AG10803 (cell line): Measurements from ENCODE around the gene PEX14.

ENCODE experiments used
- DNase-seq: peaks from one replicate; pipeline ENCODE4 v3.0.0; 2010; ENCODE audit warnings: low read depth
- H3K4me3 ChIP-seq: 2 replicates; pipeline ENCODE4 v1.5.1; 2011; ENCODE audit warnings: mild to moderate bottlenecking, low read length, control low read depth
- CTCF ChIP-seq: conservative IDR thresholded peaks from 2 replicates; pipeline ENCODE4 v1.5.1; 2011; ENCODE audit warnings: mild to moderate bottlenecking, low read length, control low read depth, inconsistent platforms

Gene PEX14

GRCh38 chr1:10623686-10624145, 149.0 kb downstream of the PEX14 start:
- H3K4me3 ChIP-seq, result no peak overlapping the region
- DNase-seq, result no peak
- no peak for TF ChIP-seq CTCF

- H3K4me3 ChIP-seq, result no peak overlapping the region
- TF ChIP-seq CTCF, result no peak
- no peak for DNase-seq
Measured at GRCh38 chr1:10624256-10625050, 149.7 kb downstream of the PEX14 start.

GRCh38 chr1:10625076-10625475, 150.3 kb downstream of the PEX14 start:
- H3K4me3 ChIP-seq, result no peak overlapping the region
- DNase-seq, result no peak
- no peak for TF ChIP-seq CTCF

- no peak overlapping the region for H3K4me3 ChIP-seq
- DNase-seq, result peak; percentile 22
- TF ChIP-seq CTCF, result no peak
Measured at GRCh38 chr1:10625554-10625953, 150.8 kb downstream of the PEX14 start.

GRCh38 chr1:10626131-10626731, 151.5 kb downstream of the PEX14 start:
- no peak for TF ChIP-seq CTCF
- H3K4me3 ChIP-seq, result no peak overlapping the region
- DNase-seq, result peak; percentile 31

GRCh38 chr1:10626791-10627410, 152.2 kb downstream of the PEX14 start:
- no peak overlapping the region for H3K4me3 ChIP-seq
- no peak for TF ChIP-seq CTCF
- no peak for DNase-seq
